Tibial nerve (tissue), 4 donors: ENCODE results near the gene PKHD1. TPM values are rescaled to one million over a fixed set of nuclear protein-coding genes. Genes with fewer than 3 reads are reported as not detected.

ENCODE experiments used
- DNase-seq, 2 donors: peaks; one replicate each; pipeline ENCODE4 v3.0.0-alpha.2; 2019; ENCODE audit warnings: low spot score in 2 of 2
- H3K27ac ChIP-seq, 4 donors: fragments of 200-600 bp; sonication (generic) in 3 of 4; one replicate each; pipeline ENCODE4 v1.5.1; 2017 to 2019; ENCODE audit warnings: mild to moderate bottlenecking in 1 of 4
- H3K27me3 ChIP-seq, 2 donors: fragments of 200-600 bp; sonication (generic) in 1 of 2; one replicate each; pipeline versions ENCODE4 v1.5.1 to v1.6.0; 2017 to 2019
- H3K36me3 ChIP-seq, 3 donors: fragments of 200-600 bp; sonication (generic); one replicate each; pipeline ENCODE4 v1.5.1; 2018 to 2019
- H3K4me1 ChIP-seq, 4 donors: fragments of 200-600 bp; sonication (generic) in 3 of 4; one replicate each; pipeline ENCODE4 v1.5.1; 2017 to 2019
- H3K4me3 ChIP-seq, 4 donors: fragments of 200-600 bp; sonication (generic) in 3 of 4; one replicate each; pipeline ENCODE4 v1.5.1; 2017 to 2019; ENCODE audit warnings: mild to moderate bottlenecking in 1 of 4, moderate library complexity in 1 of 4
- H3K9me3 ChIP-seq, 4 donors: fragments of 200-600 bp; sonication (generic) in 3 of 4; one replicate each; pipeline ENCODE4 v1.5.1; 2017 to 2019
- EP300 ChIP-seq, 2 donors: sonication (generic); formaldehyde crosslinking; IDR thresholded peaks; one replicate each; pipeline ENCODE4 v1.6.1; 2017; ENCODE audit warnings: antibody characterized with exemption in 2 of 2, mild to moderate bottlenecking in 1 of 2
- POLR2A ChIP-seq, 2 donors: fragments of 450-650 bp; IDR thresholded peaks; one replicate each; pipeline ENCODE4 v1.6.1; 2017; ENCODE audit warnings: antibody characterized with exemption in 2 of 2, mild to moderate bottlenecking in 2 of 2, moderate library complexity in 2 of 2
- WGBS, 2 donors: methylation state at CpG; one replicate each; pipeline ENCODE4 v1.1.5; 2018; 5-methylcytosine and 5-hydroxymethylcytosine counted together
- total RNA-seq, 4 donors: library from RNA; depleted of rRNA; stranded (reverse); fragments of >200 nt; gene quantifications; one replicate each; pipeline ENCODE4 v1.1.0, GENCODE V29; 2016
- TF ChIP-seq, protein P1 (sequence below), 5 experiments: fragments of 200-600 bp in 3 of 5; fragments of 450-650 bp in 2 of 5; sonication (generic) in 3 of 5; IDR thresholded peaks; one replicate each; pipeline ENCODE4 v1.5.1; 2016 to 2019; ENCODE audit warnings: antibody characterized with exemption in 5 of 5, mild to moderate bottlenecking in 3 of 5, moderate library complexity in 2 of 5

The PKHD1 gene
- total RNA-seq, 4 donors from 2014 or later, result under 0.01 to 0.22 (median 0.20) TPM

DNA sequence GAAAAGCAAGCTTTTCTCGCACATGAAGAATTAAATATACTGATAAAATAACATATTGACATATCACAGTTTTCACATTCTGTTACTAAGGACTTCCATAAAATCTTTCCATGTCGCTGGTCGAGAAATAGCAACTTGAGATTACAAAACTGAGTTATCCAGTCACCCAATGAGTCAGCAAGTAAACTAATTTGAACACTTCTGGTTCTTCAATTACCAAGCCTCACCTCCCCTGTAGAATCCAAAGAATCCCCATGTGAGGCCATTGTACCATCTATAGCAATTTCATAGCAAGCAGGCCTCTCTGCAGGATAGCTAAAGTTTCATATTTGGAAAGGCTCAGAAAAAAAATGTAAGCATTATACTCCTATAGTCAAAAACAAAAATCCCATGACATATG lies 87.3 kb downstream of the PKHD1 start:
- no peak for TF ChIP-seq POLR2A (IDR thresholded peaks at IDR 0.05)
- TF ChIP-seq, protein P1, sequence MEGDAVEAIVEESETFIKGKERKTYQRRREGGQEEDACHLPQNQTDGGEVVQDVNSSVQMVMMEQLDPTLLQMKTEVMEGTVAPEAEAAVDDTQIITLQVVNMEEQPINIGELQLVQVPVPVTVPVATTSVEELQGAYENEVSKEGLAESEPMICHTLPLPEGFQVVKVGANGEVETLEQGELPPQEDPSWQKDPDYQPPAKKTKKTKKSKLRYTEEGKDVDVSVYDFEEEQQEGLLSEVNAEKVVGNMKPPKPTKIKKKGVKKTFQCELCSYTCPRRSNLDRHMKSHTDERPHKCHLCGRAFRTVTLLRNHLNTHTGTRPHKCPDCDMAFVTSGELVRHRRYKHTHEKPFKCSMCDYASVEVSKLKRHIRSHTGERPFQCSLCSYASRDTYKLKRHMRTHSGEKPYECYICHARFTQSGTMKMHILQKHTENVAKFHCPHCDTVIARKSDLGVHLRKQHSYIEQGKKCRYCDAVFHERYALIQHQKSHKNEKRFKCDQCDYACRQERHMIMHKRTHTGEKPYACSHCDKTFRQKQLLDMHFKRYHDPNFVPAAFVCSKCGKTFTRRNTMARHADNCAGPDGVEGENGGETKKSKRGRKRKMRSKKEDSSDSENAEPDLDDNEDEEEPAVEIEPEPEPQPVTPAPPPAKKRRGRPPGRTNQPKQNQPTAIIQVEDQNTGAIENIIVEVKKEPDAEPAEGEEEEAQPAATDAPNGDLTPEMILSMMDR (IDR thresholded peaks at IDR 0.05), result no peak
- no peak for DNase-seq
- Histone ChIP-seq H3K9me3 (no peaks in the 10 kb centered on the region), H3K27me3 (no peaks in the 10 kb centered on the region), H3K27ac (no peak overlapping the region), H3K4me1 (no peaks in the 10 kb centered on the region), H3K36me3 (no peaks in the 10 kb centered on the region), H3K4me3 (no peak overlapping the region)
- 94 to 96% methylated on average over 3 of the region's 3 CpGs for WGBS, 2 donors

DNA sequence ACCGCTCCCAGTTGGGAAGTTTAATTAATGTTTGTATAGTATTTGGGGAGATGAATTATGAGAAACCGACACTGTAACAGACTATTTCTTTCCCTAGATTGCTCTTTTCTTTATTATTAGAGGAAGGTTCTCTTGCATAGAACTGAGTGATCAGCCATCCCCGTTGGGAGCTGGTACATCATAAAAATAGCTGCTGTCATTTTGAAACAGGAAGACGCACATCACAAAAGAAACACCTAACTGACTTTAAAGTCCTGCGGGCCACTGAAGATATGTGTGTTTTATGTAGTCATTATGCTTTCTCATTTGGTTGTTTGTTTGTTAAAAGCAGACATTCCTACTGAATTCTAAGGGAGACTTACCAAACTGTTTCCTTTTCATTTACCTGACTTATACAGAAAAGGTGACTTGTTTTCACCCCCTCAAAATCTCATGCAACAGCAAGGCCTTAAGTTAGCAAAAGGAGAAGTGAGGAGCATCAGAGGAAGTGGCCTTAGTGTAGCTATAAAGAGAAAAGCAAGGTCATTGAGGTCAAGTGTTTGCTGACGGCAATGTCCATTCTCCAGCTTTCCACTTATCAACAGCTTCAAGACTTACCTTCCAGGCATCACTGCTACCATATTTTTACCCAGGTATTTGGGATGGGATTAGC lies 91.0 kb downstream of the PKHD1 start:
- Histone ChIP-seq H3K36me3 (no peaks in the 10 kb centered on the region), H3K4me3 (no peak overlapping the region), H3K27me3 (no peaks in the 10 kb centered on the region), H3K9me3 (no peaks in the 10 kb centered on the region), H3K27ac (no peak overlapping the region), H3K4me1 (no peaks in the 10 kb centered on the region)
- 78 to 84% methylated on average over 6 of the region's 6 CpGs for WGBS, 2 donors
- DNase-seq, result no peak
- TF ChIP-seq, protein P1 (IDR thresholded peaks at IDR 0.05), result no peak
- TF ChIP-seq EP300 (IDR thresholded peaks at IDR 0.05) (no peak), POLR2A (IDR thresholded peaks at IDR 0.05) (no peak)

DNA sequence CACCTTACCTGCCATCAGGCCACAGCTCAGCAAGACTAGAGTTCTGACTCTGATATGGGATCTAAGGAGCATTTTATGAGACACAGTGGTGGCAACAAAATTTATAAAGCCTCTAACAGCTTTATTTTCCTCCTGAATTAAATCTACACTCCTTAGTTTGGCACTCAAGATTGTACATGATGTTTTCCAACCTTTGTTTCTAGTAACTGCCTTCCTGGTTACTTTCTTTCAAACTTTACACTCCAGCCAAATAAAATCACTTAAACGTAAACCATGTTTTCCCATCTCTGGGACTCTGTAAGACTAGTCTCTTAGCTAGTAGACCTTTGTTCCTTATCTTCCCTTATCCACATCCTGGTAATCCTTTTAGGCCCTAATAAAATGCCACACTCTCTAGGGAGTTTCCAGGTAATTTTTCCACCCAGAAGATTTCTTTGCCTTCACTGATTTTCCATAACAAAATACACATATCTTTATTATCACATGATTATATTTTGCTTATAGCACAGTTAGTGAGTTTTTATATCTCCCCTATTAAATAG lies 92.1 kb downstream of the PKHD1 start:
- no peak overlapping the region for H3K27ac ChIP-seq
- no peaks in the 10 kb centered on the region for H3K36me3 ChIP-seq
- no peaks in the 10 kb centered on the region for H3K9me3 ChIP-seq
- no peak overlapping the region for H3K4me3 ChIP-seq
- H3K27me3 ChIP-seq, result no peaks in the 10 kb centered on the region
- DNase-seq, result no peak
- no peaks in the 10 kb centered on the region for H3K4me1 ChIP-seq
- TF ChIP-seq EP300 (IDR thresholded peaks at IDR 0.05), result no peak
- no peak for TF ChIP-seq POLR2A (IDR thresholded peaks at IDR 0.05)
- TF ChIP-seq, protein P1 (IDR thresholded peaks at IDR 0.05), result no peak
- 56 to 68% methylated on average over 1 of the region's 1 CpG for WGBS, 2 donors

DNA sequence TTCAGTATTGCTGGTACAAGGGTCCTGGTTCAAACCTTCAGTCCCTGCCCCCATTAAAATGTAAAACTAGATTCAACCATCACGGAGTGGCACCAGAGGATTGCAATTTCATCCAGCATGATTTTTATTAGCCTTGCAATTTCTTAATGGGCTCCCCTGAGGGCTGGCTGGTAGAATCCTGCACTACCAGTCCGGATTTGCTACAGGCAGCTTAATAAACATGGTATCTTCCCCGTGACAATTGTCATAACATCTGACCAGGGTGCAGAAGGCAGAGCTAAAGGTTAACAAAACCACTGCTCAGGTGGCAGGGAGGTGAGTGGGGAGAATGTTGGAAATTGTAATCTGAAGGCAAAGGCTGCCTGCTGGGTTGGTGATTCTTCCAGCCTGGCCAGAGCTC lies 94.5 kb downstream of the PKHD1 start:
- H3K4me3 ChIP-seq, result no peak overlapping the region
- 31 to 36% methylated on average over 3 of the region's 3 CpGs for WGBS, 2 donors
- H3K27me3 ChIP-seq, result no peaks in the 10 kb centered on the region
- no peaks in the 10 kb centered on the region for H3K4me1 ChIP-seq
- TF ChIP-seq, protein P1 (IDR thresholded peaks at IDR 0.05), result no peak
- no peak for TF ChIP-seq POLR2A (IDR thresholded peaks at IDR 0.05)
- no peak overlapping the region for H3K27ac ChIP-seq
- H3K9me3 ChIP-seq, result no peaks in the 10 kb centered on the region
- no peak for DNase-seq
- H3K36me3 ChIP-seq, result no peaks in the 10 kb centered on the region

DNA sequence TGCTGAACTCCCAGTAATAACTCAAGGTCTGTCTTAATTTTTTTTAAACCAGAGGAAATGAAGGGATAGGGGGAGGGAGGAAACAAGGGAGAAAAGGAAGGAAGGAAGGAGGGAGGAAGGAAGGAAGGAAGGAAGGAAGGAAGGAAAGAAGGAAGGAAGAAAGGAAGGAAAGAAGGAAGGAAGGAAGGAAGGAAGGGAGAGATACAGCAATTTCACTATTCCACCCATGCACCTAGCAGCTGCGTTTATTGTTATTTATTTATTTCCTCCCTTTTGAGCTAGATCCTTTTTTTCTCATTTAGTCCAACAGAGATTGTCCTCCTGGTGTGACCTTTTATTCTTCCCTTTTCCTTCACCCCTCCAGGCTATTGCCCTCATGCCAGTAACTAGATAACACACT lies 97.6 kb downstream of the PKHD1 start:
- TF ChIP-seq EP300 (IDR thresholded peaks at IDR 0.05), result no peak
- no peak for TF ChIP-seq POLR2A (IDR thresholded peaks at IDR 0.05)
- TF ChIP-seq, protein P1 (IDR thresholded peaks at IDR 0.05), result no peak
- 91 to 100% methylated on average over 1 of the region's 1 CpG for WGBS, 2 donors
- no peaks in the 10 kb centered on the region for H3K4me1 ChIP-seq

More for the DNA sequence above, 97.6 kb downstream of the PKHD1 start:
- H3K36me3 ChIP-seq, result no peaks in the 10 kb centered on the region
- H3K4me3 ChIP-seq, result no peak overlapping the region
- no peak for DNase-seq
- no peaks in the 10 kb centered on the region for H3K27me3 ChIP-seq
- H3K27ac ChIP-seq, result no peak overlapping the region
- H3K9me3 ChIP-seq, result no peaks in the 10 kb centered on the region
